Fibroblast of skin of back (primary cell): ENCODE data around the gene CCL1.
"Not testable (repeated sequence)": the region's sequence is repeated elsewhere in the genome, so short reads cannot be mapped to it uniquely, and the experiment has no call there.

Experiments
- DNase-seq: peaks from one replicate; pipeline ENCODE4 v3.0.0-alpha.2; 2013

CCL1 gene

DNA sequence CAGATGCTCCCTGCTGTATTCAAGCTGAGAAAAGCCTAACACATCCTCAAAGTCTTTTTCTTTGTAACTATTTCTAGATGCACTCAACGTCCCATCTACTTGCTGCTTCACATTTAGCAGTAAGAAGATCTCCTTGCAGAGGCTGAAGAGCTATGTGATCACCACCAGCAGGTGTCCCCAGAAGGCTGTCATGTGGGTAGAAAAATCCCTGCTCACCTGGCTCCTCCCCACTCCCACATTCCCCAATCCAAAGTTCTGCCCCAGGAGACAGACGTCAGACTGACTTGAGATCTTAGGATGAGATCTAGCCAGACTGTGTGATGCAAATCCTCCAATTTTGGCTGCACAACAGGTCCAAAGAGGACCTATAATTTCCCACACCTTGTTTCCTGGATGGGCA is 5.6 kb downstream of the CCL1 start:
- DNase-seq = no peak

DNA sequence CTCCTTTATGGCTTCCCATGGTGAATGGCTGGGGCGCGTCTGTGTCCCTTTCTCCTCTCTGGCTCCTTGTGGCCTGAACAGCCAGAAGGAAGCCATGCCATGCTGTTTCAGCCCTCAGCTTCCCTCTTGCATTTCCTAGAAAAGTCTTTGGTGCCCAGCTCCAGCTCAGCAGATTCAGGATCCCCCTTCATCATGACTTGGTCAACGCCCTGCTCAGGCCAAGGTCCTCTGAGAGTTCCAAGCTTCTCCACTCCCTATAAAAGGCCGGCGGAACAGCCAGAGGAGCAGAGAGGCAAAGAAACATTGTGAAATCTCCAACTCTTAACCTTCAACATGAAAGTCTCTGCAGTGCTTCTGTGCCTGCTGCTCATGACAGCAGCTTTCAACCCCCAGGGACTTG is 6.8 kb downstream of the CCL1 start, which contains the start of gene CCL13:
Gene CCL13 (plus strand): TSS at position 287 of the 400 bp plus-strand sequence. CDS start 47 bp downstream, at position 334.
- no peak for DNase-seq

DNA sequence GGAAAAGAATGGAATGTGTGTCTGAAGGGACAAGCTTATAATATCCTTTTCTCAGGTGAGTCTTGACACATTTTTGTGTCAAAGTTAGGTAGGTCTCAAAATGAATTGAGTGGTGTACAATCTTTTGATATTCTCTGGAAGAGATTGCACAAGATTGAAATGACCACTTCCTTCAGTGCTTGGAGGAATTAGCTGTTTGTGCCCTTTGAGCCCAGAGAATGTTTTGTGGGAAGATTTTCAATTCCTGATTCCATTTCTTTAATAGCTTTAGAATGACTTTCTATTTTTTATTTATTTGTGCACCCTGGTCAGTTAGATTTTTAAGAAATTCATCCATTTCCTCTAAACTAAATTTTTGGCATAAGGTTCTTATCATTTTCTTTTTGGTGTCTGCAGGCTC is 8.4 kb downstream of the CCL1 start:
- no peak for DNase-seq

DNA sequence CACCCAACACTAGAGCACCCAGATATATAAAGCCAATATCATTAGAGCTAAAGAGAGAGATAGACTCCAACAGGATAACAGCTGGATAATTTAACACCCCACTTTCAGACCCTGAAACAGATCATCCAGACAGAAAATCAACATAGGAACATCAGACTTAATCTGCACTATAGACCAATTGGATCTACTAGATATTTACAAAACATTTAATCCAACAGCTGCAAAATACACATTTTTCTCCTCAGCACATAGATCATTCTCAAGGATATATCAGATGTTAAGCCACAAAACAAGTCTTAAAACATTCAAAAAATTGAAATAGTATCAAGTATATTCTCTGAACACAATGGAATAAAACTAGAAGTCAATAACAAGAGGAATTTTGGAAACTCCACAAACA is 10.8 kb downstream of the CCL1 start:
- DNase-seq = no peak

DNA sequence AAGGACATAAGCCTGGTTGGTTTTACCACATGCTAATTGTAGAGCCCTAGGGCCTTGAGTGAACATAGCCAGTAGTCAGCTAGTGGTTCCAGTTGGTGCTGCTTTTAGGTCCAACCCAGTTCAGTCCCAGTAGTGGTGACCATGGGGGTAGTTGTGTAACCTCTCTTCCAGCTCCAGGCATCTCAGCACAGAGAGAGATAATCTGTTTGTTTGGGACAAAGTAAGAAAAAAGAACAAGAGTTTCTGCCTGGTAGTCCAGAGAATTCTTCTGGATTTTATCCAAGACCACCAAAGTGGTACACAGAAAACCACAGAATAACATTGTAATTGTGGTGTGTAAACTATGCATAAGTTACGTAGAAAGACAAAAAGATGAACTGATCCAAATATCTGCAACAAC is 11.9 kb downstream of the CCL1 start:
- no peak for DNase-seq

DNA sequence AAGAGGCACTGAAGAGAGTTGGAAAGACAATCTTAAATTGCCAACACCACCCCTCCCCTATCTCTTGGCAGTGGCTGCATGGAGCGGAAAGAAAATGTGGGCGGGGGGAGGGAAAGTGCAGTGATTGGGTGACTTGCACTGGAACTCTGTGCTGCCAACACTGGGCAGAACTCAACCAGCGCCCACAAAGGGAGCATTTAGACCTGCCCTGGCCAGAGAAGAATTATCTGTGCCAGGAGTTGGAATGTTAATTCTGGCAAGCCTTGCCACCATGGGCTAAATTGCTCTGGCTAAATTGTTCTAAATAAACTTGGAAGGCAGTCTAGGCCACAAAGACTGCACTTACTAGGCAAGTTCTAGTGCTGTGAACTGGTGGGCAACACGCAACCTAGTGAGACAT is 13.3 kb downstream of the CCL1 start:
- DNase-seq = no peak

DNA sequence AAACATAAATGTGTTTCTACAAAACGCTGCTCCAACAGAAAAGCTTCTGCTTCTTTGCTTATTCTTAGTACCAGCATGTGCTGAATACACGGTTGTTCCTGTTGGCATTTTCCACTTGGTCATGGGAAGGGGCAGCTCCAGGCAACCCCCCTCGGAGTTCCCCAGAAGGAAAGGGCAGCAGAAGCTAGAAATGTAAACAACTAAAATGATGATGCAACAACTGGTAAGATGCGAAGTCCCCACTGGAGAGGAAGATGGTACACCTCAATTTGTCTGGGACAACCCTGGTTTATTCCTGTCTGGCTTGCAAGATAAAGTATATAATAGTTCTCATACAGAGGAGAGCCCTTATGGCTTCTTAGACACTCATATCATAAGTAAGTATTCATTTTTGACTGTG is 16.0 kb downstream of the CCL1 start:
- no peak for DNase-seq

DNA sequence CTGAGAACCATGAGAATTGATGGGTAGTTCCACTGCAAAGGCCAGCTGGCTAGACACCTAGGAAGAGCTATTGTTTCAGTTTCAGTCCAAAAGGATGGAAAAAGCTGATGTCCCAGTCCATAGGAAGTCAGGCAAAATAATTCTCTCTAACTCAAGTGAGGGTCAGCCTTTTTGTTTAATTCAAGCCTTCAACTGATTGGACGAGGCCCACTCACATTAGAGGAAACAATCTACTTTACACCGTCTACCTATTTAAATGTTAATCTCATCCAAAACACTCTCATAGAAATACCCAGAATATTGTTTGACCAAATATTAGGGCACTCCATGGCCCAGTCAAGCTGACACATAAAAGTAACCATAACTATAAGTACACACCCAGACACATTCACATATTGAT is 21.1 kb downstream of the CCL1 start:
- no peak for DNase-seq

DNA sequence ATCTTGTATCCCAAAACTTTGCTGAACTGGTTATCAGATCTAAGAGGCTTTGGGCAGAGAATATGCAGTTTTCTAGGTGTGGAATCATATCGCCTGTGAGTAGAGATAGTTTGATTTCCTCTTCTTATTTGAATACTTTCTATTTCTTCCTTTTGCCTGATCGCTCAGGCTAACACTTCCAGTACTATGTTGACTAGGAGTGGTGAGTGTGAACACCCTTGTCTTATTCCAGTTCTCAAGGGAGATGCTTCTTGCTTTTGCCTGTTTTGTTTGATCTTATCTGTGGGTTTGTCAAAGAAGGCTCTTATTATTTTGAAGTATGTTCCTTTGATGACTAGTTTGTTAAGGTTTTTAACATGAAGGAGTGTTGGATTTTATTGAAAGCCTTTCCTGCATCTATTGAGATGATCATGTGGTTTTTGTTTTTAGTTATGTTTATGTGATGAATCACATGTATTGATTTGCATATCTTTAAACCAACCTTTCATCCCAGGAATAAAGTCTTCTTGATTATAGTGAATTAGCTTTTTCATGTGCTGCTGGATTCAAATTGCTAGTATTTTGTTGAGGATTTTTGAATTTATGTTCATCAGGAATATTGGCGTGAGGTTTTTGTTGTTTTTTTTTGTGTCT is 23.8 kb downstream of the CCL1 start:
- DNase-seq = no peak

DNA sequence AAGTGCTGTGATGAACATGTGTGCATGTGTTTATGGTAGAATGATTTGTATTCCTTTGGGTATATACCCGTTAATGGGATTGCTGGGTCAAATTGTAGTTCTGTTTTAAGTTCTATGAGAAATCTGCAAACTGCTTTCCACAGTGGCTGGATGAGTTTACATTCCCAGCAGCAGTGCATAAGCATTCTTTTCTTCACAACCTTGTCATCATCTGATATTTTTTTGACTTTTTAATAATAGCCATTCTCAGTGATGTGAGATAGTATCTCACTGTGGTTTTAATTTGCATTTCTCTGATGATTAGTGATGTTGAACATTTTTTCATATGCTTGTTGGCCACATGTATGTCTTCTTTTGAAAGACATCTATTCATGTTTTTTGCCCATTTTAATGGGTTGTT is 25.3 kb downstream of the CCL1 start:
- DNase-seq = no peak

DNA sequence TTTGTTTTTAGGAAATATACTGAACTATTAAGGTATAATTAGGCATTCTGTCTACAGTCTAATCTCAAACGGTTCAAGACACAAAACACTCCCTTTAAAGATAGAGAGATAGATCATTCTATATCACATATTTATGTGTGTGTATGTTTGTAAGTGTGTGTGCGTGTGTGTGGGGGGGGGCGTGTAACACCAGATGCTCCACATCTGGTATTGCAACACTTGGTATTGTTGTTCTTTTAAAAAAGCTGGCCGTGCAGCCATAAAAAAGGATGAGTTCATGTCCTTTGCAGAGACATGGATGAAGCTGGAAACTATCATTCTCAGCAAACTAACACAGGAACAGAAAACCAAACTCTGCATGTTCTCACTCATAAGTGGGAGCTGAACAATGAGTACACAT is 35.5 kb downstream of the CCL1 start:
- not testable (repeated sequence) for DNase-seq

DNA sequence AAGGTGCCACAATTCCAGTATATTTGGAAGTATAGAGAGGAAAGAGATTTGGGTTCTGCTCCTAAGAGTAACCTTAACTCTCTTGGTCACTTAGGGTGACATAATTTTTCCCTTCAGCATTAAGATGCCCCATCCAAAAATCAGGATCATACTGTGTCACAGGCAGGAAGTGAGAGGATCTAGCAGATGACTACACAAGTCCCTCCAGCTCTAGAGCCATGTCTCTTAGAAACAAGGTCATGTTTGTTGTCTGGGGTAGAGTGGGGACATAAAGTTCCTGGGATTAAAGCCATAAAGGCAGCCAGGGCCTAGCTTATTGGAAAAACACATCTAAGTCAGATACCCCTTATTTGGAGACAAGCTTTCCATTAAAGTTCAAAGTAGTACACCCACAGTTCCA is 41.1 kb downstream of the CCL1 start:
- no peak for DNase-seq

DNA sequence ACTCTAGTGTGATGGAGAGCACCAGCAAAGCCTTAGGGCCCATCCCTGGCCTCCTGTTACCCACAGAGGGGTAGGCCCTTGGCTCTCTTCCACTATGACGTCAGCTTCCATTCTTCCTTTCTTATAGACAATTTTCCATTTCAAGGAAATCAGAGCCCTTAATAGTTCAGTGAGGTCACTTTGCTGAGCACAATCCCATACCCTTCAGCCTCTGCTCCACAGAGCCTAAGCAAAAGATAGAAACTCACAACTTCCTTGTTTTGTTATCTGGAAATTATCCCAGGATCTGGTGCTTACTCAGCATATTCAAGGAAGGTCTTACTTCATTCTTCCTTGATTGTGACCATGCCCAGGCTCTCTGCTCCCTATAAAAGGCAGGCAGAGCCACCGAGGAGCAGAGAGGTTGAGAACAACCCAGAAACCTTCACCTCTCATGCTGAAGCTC is 44.0 kb downstream of the CCL1 start, which contains the start of gene CCL8:
Gene CCL8 (plus strand): TSS at position 397 of the 445 bp plus-strand sequence. CDS start 67 bp downstream, outside the sequence.
- DNase-seq = no peak

DNA sequence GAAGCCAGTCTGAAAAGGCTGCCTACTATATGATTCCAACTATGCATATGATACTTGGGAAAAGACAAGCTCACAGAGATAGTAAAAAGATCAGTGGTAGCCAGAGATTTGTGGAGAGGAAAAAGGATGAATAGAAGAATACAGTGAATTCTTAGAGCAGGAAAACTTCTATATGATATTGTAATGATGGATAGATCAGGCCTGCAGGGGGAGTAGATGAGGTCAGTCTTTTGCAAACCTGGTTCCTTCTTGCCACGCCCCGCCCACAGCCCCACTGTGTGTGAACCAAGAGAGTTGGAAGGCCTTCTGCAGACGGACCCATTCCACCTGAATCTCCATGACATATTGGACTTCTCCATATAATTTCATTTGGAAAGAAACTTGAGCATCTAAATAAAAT is 44.6 kb downstream of the CCL1 start:
- DNase-seq = no peak

DNA sequence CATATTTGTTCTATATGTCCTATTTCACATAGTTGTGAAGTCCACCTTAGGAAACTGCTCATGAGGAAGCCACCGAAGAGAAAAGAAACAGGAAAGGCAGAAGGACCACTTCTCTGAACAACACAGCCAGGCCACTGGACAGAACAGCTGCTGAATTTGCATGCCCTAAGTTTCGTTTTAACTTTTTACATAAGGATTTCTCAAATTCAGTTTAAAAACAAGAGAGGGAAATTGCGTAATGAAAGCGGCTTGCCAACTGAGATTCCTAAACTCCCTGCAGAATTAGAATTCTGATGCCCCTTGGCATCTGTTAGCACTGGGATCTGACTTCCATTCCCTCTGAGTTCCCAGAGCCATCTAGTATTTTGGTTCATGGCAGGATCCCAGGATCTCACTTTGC is 48.8 kb downstream of the CCL1 start:
- DNase-seq = peak; percentile 23

DNA sequence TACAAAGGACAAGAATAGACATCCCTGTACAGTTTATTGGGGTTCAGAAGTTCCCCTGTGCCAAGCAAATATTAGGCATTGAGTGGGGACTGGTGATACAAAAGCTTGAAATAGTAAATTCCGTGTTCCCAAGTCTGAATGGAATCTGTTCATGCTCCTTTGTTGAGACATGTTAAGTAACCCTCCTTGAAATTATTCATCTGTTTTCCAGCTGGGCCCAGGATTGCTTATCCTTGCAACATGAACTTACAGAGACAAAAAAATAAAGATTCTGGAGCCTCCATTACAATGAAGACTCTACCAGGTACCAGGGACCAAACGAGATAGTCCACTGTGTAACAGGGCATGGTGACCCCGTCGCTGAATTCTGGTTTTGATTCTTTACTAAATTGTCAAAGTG is 49.9 kb downstream of the CCL1 start:
- DNase-seq = no peak

DNA sequence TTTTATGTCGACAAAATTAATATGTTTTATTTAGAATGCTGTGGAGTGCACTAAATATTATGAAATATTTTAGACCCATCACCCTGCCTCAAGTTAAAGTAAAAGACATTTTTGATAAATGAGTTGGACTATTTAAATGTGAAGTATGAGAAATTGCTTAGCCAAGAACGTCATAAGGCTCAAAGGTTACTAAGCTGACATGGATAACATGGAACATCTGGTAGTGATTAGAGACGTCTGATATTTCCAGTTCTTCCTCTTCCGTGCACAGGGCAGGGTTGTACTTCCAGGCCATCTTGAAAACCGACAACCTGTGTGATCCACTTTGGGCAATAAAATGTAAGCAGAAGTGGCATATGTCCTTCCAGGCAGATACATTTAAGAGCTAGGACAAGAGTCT is 51.0 kb downstream of the CCL1 start:
- peak; percentile 52 for DNase-seq

DNA sequence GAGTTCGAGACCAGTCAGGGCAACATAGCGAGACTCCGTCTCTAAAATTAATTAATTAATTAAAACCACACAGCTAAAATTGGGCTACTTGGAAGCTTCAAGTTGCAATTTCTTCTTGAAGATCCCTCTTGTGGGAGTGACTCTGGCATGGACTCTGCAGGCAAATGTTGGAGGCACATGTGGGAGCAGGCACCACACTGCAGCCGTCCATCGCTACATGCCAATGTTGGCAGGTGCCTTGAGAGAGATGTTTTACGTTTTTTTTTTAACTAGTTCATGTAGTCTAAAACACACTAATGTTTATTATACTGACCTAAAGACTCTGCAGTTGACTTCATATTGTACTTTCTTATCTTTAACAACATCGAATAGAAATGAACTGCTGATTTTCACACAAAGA is 51.7 kb downstream of the CCL1 start:
- DNase-seq = no peak
